ENCODE data around the gene POLE2. TPM values are rescaled to one million over a fixed set of nuclear protein-coding genes. Genes with fewer than 3 reads are reported as not detected.

Gene POLE2
- total RNA-seq, 1 experiment from 2014 or later: 24.5 TPM

DNA sequence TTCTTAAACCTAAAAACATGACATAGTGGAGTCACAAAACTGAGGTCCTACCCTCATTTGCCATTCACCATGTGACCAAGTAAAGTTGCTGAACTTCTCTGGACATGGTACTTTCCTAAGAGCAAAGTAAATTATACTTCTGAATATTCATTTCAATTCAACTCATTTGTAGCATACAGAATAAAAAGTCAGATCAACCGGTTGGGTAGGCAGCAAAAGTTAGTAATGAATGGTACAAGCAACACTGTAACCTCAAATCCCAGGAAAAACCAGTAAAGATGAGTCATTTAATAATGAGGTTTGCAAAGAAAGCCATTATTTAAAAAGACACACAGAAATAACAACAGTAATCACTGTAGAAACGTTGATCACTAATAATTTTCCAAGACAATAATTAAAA is 8.7 kb downstream of the POLE2 start:
- Histone ChIP-seq H3K79me2 (ENCODE audit: insufficient read depth, low read length) (peaks cover 44% of the 10 kb centered on the region), H3K9ac (ENCODE audit: low read length) (no peak overlapping the region), H3K27me3 (ENCODE audit: insufficient read depth, low read length) (no peaks in the 10 kb centered on the region), H3K4me2 (ENCODE audit: low read length) (no peak overlapping the region), H3K27ac (ENCODE audit: low read depth, low read length) (no peak overlapping the region), H2AFZ (ENCODE audit: low read depth, low read length, poor library complexity, severe bottlenecking) (no peak overlapping the region), H4K20me1 (ENCODE audit: insufficient read depth) (no peaks in the 10 kb centered on the region; the same call in 1 of the 2 replicates), H3K9me3 (ENCODE audit: control insufficient read depth in 1 of 2, insufficient read depth in 1 of 2, low read depth in 1 of 2, low read length in 2 of 2) (no peaks in the 10 kb centered on the region), H3K4me3 (replicated peaks in 1 of 2; ENCODE audit: low read depth in 1 of 2, low read length in 2 of 2) (no peak overlapping the region), H3K36me3 (ENCODE audit: control insufficient read depth in 1 of 2, insufficient read depth in 2 of 2, low read length in 2 of 2) (peaks cover 12 to 39% of the 10 kb centered on the region in 2 experiments), H3K4me1 (ENCODE audit: control insufficient read depth in 1 of 2, insufficient read depth in 2 of 2, low read length in 2 of 2) (no peaks in the 10 kb centered on the region), H3K9me2 (ENCODE audit: insufficient read depth) (no peaks in the 10 kb centered on the region)
- TF ChIP-seq SIN3A (IDR thresholded peaks at IDR 0.05; ENCODE audit: low read depth) (no peak), ZNF274 (IDR thresholded peaks at IDR 0.05; ENCODE audit: low read depth, low read length) (no peak), EZH2phosphoT487 (IDR thresholded peaks at IDR 0.05; ENCODE audit: borderline replicate concordance) (no peak), CBX3 (IDR thresholded peaks at IDR 0.05; ENCODE audit: low read depth) (no peak), POLR2A (IDR thresholded peaks at IDR 0.05; ENCODE audit: borderline replicate concordance, extremely low read depth, insufficient read depth, insufficient read length) (no peak), YY1 (IDR thresholded peaks at IDR 0.05; ENCODE audit: extremely low read depth, insufficient replicate concordance, low read depth, low read length) (no peak), EGR1 (IDR thresholded peaks at IDR 0.05; ENCODE audit: low read depth) (no peak), FOSL1 (IDR thresholded peaks at IDR 0.05; ENCODE audit: low read depth) (no peak), JUND (IDR thresholded peaks at IDR 0.05) (no peak), TCF7L2 (IDR thresholded peaks at IDR 0.05; ENCODE audit: borderline replicate concordance, extremely low read depth, insufficient read depth, insufficient read length) (no peak), RAD21 (IDR thresholded peaks at IDR 0.05; ENCODE audit: low read depth) (no peak), ZFX (IDR thresholded peaks at IDR 0.05) (no peak), SP1 (IDR thresholded peaks at IDR 0.05; ENCODE audit: low read depth) (no peak)
- TF ChIP-seq, protein P1, sequence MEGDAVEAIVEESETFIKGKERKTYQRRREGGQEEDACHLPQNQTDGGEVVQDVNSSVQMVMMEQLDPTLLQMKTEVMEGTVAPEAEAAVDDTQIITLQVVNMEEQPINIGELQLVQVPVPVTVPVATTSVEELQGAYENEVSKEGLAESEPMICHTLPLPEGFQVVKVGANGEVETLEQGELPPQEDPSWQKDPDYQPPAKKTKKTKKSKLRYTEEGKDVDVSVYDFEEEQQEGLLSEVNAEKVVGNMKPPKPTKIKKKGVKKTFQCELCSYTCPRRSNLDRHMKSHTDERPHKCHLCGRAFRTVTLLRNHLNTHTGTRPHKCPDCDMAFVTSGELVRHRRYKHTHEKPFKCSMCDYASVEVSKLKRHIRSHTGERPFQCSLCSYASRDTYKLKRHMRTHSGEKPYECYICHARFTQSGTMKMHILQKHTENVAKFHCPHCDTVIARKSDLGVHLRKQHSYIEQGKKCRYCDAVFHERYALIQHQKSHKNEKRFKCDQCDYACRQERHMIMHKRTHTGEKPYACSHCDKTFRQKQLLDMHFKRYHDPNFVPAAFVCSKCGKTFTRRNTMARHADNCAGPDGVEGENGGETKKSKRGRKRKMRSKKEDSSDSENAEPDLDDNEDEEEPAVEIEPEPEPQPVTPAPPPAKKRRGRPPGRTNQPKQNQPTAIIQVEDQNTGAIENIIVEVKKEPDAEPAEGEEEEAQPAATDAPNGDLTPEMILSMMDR (IDR thresholded peaks at IDR 0.05 in 2 of 3, conservative IDR thresholded peaks at IDR 0.05 in 1 of 3; ENCODE audit: borderline replicate concordance in 1 of 3, insufficient read depth in 1 of 3, low read depth in 2 of 3, low read length in 2 of 3): no peak
- TF ChIP-seq, protein P2, sequence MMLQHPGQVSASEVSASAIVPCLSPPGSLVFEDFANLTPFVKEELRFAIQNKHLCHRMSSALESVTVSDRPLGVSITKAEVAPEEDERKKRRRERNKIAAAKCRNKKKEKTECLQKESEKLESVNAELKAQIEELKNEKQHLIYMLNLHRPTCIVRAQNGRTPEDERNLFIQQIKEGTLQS (IDR thresholded peaks at IDR 0.05): no peak
- DNase-seq (ENCODE audit: low read depth, low spot score) (no peak), ATAC-seq (no peak)
- ChIA-PET CTCF (no interaction called here), RAD21 (ENCODE audit: low non-redundant PET in 1 of 2, low total read pairs in 2 of 2, uncharacterized antibody in 2 of 2, unreplicated experiment in 2 of 2) (no interaction called here), POLR2A (no interaction called here)
- BruUV-seq (replicated peaks): no TSS peak
- intact Hi-C loops (cut with micrococcal nuclease): no loop called here
